GM21381 (cell line): ENCODE data around the gene IGFBP3.

ENCODE experiments used
- ATAC-seq: cut with Tn5 transposase; IDR thresholded peaks from one replicate; pipeline ENCODE4 v1.9.1; 2021; ENCODE audit warnings: mild to moderate bottlenecking, moderate library complexity; ENCODE audit not compliant: unreplicated experiment

Gene IGFBP3

DNA sequence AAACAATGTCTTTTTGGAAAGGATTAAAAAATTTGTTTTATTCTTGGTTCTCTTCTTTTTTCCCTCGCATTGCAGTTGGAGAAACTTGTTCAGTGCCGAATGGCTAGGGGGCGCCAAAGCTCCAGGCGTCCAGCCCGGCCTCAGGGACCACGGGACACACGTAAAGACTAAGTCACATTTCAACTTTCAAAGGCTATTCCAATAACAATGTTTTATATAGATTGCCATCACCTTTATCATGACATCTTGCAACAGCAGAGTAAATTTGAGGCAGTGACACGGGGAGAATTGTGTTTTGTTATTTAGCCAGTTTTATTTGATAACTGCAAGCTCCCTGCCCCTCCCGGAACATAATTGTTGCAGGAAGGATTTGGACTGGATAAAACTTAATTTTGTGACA is 2.2 kb upstream of the IGFBP3 start:
- ATAC-seq, result no peak

DNA sequence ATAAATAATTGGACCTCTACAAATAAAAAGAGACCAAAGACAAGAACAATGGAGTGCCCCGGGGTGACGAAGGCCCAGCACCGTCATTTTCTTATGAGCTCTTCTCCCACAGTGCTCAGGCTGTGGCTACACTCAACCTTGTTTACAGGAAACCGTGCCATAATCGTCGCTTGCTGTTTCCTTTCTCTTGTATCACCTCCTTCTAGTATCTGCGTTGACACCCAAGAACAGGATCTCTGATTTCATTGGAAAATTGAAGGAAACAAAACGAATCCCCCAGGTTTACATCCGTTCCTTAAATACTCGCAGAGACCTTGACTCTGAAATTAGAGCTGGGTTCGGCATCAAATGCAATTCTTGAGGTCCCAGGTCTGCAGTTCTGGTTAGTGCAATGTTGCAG is 1.7 kb upstream of the IGFBP3 start:
- no peak for ATAC-seq

GRCh38 chr7:45921699-45922519 is 837 bp upstream of the IGFBP3 start:
- ATAC-seq, result no peak

DNA sequence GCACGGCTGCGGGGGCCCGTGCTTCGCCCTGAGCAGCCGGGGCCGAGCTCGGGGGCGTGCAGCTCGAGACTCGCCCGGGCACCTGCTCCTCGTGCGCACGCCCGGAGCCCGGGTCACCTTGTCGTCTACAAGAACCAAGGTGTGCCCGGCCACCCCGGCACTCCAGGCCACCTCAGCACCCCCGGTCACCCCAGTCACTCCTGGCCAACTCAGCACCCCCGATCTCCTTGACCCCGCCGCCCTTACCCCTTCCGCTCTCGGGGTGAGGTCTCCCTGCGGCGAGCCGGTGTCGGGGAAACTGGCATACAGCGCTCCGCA is 268 bp upstream of the IGFBP3 start:
- ATAC-seq, result no peak

- ATAC-seq, result no peak
Observed at GRCh38 chr7:45919993-45920459, 1.0 kb downstream of the IGFBP3 start.

DNA sequence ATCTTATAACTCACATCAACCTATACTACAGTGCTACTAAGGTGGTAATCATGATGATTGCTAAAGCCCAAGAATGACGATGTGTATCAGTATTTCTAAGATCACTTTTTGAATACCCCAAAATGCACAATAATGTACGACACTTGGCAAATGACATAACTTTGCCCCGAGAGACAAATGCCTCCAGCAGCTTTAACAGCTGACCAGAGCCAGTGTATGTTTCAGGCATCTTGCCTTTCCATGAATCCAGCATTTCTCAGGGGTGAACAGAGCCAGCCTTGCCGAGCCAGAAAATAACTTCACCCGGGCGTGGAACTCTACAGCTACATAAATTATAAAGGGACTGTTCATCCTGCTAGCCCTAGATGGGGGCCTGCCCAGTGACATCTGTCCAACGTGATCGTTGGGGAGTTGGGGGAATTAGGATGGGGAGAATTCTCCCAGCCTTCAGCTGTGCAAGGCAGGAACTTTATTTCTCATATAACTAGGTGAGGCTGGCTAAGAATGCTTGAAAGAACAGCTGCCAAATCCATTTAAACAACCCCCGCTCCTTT is 1.8 kb downstream of the IGFBP3 start:
- ATAC-seq, result no peak

- ATAC-seq, result no peak
Observed at GRCh38 chr7:45918556-45918955, 2.5 kb downstream of the IGFBP3 start.

DNA sequence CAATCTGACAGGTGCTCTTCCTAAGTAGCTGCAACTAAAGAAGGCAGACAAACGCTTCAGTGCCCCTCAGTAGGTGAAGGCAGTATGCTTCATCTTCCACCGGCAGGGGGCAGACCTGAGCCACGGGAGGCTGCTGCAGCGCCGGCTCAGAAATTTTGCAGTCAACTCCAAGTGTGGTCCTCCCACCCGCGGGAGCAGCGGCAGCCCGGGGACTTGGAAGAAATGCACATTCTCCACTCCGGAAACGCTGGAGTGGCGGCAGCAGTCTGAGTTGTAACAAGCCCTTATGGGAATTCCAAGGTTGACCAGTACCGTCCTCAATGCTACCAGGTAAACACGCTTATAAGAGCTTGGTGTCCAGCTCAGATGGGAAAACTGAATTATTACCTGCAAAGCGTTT is 3.4 kb downstream of the IGFBP3 start:
- peak; percentile 60 for ATAC-seq

GRCh38 chr7:45917064-45917463 is 4.0 kb downstream of the IGFBP3 start:
- ATAC-seq, result no peak

DNA sequence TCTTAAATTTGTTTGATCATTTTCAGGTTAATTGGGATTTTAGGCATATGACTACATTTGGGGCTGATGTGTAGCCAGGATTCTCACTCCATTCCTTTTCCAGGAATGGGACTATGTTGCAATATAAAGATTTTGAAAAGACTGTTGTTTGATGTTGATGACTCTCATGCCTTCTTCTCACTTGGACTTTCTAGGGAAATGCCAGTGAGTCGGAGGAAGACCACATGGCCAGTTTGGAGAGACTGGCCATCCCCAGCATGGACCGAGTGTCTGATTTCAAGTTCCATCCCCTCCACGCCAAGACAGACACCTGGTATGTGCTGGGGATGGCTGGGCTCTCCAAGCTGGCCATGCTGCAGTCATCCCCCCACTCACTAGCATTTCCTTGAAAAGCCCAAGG is 5.5 kb downstream of the IGFBP3 start:
- no peak for ATAC-seq

- ATAC-seq, result no peak
Observed at GRCh38 chr7:45914911-45915310, 6.2 kb downstream of the IGFBP3 start.

DNA sequence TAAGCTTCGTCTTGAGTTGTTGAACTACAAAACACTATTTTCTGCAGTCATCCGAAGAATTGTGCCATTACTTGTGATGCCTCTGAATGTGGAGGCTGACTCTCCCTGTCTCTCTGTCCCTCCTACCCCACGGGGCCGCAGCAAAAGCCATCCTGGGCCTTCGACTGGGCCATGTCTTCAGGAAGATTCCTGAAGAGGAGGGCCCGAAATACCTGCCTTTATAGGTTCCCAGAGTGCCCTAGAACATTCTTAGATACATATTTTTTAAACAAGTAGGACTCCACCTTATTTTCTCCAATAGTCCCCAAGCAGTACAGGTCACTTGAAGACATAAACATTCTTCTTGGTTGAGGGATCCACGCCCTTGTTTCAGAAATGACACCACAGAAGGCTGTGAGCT is 8.1 kb downstream of the IGFBP3 start:
- no peak for ATAC-seq

- no peak for ATAC-seq
Observed at GRCh38 chr7:45911311-45911710, 9.8 kb downstream of the IGFBP3 start.

DNA sequence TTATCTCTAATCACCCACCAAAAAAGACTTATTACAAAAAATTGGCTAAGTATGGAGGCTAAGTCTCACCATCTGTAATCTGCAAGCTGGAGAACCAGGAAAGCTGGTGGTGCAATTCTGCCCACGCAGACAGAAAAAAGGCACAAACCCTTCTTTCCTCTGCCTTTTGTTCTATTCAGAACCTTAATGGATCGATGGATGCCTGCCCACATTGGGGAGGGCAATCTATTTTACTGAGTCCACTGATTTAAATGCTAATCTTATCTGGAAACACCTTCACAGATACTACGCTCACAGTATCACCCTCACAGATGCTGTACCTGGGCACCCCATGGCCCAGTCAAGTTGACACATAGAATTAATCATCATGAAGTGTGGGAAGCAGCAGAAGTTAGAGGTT is 10.2 kb downstream of the IGFBP3 start:
- ATAC-seq, result no peak

GRCh38 chr7:45909561-45909960 is 11.5 kb downstream of the IGFBP3 start:
- ATAC-seq, result no peak

DNA sequence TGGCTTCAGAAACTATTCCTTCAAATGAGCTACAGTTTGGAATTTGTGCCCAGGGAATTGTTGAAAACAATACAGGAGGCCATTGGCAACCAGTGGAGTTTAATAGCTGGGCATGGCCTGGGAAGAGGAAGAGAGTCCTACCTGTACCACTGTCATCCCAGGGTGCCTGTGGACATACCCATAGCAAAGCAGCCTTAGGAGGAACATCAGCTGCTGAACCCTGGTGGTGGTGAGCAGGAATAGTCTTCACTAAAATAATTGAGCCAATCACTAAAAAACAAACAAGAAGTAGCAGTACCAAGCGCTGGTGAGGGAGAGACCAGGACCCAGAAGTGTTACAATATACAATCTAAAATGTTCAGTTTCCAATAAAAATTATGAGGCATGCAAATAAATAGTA is 18.3 kb downstream of the IGFBP3 start:
- no peak for ATAC-seq

DNA sequence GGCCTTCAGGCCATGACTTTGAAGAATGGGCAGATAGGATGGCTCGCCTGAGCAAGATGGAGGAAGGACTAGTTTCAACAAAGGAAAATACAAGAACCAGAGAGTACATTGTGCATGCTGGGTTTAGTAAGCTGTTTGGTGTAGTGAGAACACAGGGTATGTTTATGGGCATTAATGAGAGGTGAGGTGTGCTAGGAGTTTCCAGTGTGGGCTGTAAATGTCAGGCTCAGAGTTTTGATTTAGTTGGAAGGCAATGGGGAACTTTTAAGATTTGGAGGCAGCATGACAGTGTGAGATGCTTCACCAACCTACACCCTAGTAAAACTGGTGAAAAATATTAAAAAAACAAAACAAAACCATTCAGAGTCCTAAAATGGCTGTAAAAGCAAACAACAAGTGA is 19.5 kb downstream of the IGFBP3 start:
- ATAC-seq, result no peak

DNA sequence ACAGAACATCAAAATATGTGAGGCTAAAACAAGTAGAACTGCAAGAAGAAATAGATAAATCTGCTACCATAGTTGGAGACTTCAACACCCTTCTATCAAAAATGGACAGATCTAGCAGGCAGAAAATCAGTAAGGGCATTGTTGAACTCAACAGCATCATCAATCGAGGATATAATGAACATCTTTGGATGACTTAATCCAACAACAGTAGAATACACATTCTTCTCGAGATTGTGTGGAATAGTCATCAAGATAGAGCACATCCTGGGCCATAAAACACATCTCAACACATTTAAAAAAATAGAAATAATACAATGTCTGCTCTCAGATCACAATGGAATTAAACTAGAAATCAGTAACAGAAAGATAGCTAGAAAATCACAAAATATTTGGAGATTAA is 22.9 kb downstream of the IGFBP3 start:
- no peak for ATAC-seq

GRCh38 chr7:45897042-45897690 is 23.9 kb downstream of the IGFBP3 start:
- ATAC-seq, result no peak

GRCh38 chr7:45894665-45895062 is 26.4 kb downstream of the IGFBP3 start:
- ATAC-seq, result no peak

DNA sequence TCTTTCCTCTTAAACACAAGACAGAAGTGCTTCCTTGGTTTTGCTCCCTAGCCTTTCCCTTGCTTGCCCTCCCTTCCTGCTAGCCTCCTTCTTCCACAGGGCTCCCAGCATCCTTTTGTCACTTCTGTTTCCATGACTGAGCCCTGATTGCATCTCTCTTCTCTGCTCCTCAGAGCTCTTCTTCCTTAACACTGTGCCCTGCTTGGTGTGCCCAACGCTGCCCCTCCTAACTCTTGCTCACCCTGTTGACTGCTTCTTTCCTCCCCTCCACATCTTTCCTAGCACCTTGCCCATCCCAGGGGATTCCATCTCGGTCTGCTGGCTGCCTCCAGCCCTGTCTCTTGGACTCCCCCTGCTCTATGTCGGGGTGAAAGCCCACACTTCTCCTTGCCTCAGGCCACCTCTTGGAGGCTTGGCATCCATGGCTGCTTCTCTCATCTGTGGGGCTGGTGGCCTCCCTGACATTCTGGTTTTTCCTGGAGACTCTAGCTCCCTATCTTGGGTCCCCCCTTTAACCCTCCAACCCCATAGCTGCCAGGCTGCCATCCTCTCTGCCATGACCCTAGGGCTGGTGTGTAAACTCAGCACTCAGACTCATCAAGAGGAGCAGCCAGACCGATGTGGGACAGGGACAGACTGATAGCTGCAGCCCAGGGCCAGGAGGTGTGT is 26.9 kb downstream of the IGFBP3 start:
- ATAC-seq, result no peak
